PC-9 (cell line): ENCODE measurements around the gene BCL2L11. TPM values are rescaled to one million over a fixed set of nuclear protein-coding genes. Genes with fewer than 3 reads are reported as not detected.

Experiments used
- BruUV-seq: library from RNA; stranded (reverse); fragments of 400-500 nt; replicated peaks from 2 replicates; lab custom pipeline; 2021; lab: Mats Ljungman, UMichigan
- CTCF ChIA-PET: fragments of 300-600 bp; sonication (Branson Sonifier 250); formaldehyde crosslinking; loops from one replicate; lab custom pipeline; 2022; ENCODE audit warnings: antibody characterized with exemption; lab: Charles Lee
- POLR2A ChIA-PET: fragments of 300-600 bp; sonication (Branson Sonifier 250); formaldehyde crosslinking; loops from one replicate; lab custom pipeline; 2022; ENCODE audit warnings: antibody characterized with exemption; ENCODE audit not compliant: unreplicated experiment; lab: Charles Lee
- DNase-seq, 2 experiments: peaks; one replicate each; pipeline versions ENCODE4 v3.0.0 to v3.0.0-alpha.2; 2015 to 2022; ENCODE audit warnings: mixed read lengths in 1 of 2
- H2AFZ ChIP-seq: fragments of 200-600 bp; sonication (generic); 2 replicates; pipeline ENCODE4 v1.8.1; 2017; ENCODE audit warnings: antibody characterized with exemption
- H3F3A ChIP-seq: fragments of 200-600 bp; sonication (generic); 2 replicates; pipeline ENCODE4 v1.8.1; 2017; ENCODE audit warnings: antibody characterized with exemption, mild to moderate bottlenecking, low read depth; ENCODE audit not compliant: insufficient read depth
- H3K27ac ChIP-seq: fragments of 200-600 bp; sonication (generic); 2 replicates; pipeline ENCODE4 v1.6.1; 2016; ENCODE audit warnings: mixed run types
- H3K27me3 ChIP-seq: fragments of 200-600 bp; sonication (generic); 2 replicates; pipeline ENCODE4 v1.6.1; 2016; ENCODE audit warnings: low read depth, mixed run types; ENCODE audit not compliant: insufficient read depth
- H3K36me3 ChIP-seq: fragments of 200-600 bp; sonication (generic); 2 replicates; pipeline ENCODE4 v1.6.1; 2016; ENCODE audit warnings: low read depth, mixed run types
- H3K4me1 ChIP-seq: fragments of 200-600 bp; sonication (generic); replicated peaks from 2 replicates; pipeline ENCODE4 v1.6.1; 2016; ENCODE audit warnings: mixed run types; ENCODE audit not compliant: insufficient read depth
- H3K4me2 ChIP-seq: fragments of 200-600 bp; sonication (generic); 2 replicates; pipeline ENCODE4 v1.6.1; 2017; ENCODE audit warnings: mixed run types
- H3K4me3 ChIP-seq: fragments of 200-600 bp; sonication (generic); 2 replicates; pipeline ENCODE4 v1.6.1; 2016; ENCODE audit warnings: mixed run types
- H3K79me2 ChIP-seq: fragments of 200-600 bp; sonication (generic); 2 replicates; pipeline ENCODE4 v1.6.1; 2017; ENCODE audit warnings: low read depth, mixed run types
- H3K9me2 ChIP-seq: fragments of 200-600 bp; sonication (generic); 2 replicates; pipeline ENCODE4 v1.8.1; 2017; ENCODE audit warnings: mild to moderate bottlenecking; ENCODE audit not compliant: insufficient read depth
- H3K9me3 ChIP-seq: fragments of 200-600 bp; sonication (generic); 2 replicates; pipeline ENCODE4 v1.8.1; 2016; ENCODE audit warnings: low read depth; ENCODE audit not compliant: insufficient read depth
- H4K20me1 ChIP-seq: fragments of 200-600 bp; sonication (generic); 2 replicates; pipeline ENCODE4 v1.8.1; 2017; ENCODE audit not compliant: insufficient read depth
- CTCF ChIP-seq: fragments of 200-600 bp; sonication (generic); conservative IDR thresholded peaks from 2 replicates; pipeline ENCODE4 v1.6.1; 2017; ENCODE audit warnings: mixed run types, antibody characterized with exemption, mild to moderate bottlenecking, moderate library complexity
- EZH2 ChIP-seq: fragments of 200-600 bp; sonication (generic); IDR thresholded peaks from 2 replicates; pipeline ENCODE4 v1.8.0; 2017; ENCODE audit warnings: antibody characterized with exemption, low read depth
- intact Hi-C: fragments of 100-400 bp; cut with micrococcal nuclease; formaldehyde crosslinking; loops from one replicate; pipeline ENCODE4 v1.10.0; 2022; ENCODE audit not compliant: unreplicated experiment
- total RNA-seq: library from RNA; stranded (reverse); gene quantifications from 2 replicates; pipeline ENCODE4 v1.2.3, GENCODE V29; 2021

Gene BCL2L11
- total RNA-seq, 1 experiment from 2014 or later, result 17.0 TPM

- no peak overlapping the region for H2AFZ ChIP-seq
- BruUV-seq, result no TSS peak
Observed at GRCh38 chr2:111118481-111118980, 2.2 kb upstream of the BCL2L11 start.

GRCh38 chr2:111118981-111119821, 1.5 kb upstream of the BCL2L11 start:
- no peak overlapping the region for H3K27ac ChIP-seq
- DNase-seq, result no peak
- no TSS peak for BruUV-seq
- intact Hi-C loops, result no loop called here
- H3K4me3 ChIP-seq, result peak overlapping the region; percentile 84; the same call in 1 of the 2 replicates
- H3K9me2 ChIP-seq, result no peaks in the 10 kb centered on the region
- H3K79me2 ChIP-seq, result peaks cover 29% of the 10 kb centered on the region
- H3K36me3 ChIP-seq, result peaks cover 4% of the 10 kb centered on the region; the same call in 1 of the 2 replicates
- ChIA-PET POLR2A (no interaction called here), CTCF (interaction anchor here (0.8 kb wide), 1 partner anchor 398 kb away, joined by 3 read pairs; no protein-coding TSS in a partner anchor)
- no peak overlapping the region for H2AFZ ChIP-seq
- H3K4me2 ChIP-seq, result peak overlapping the region; percentile 100
- peaks cover 32% of the 10 kb centered on the region; the same call in 1 of the 2 replicates for H3F3A ChIP-seq
- H3K4me1 ChIP-seq, result peaks cover 13% of the 10 kb centered on the region
- H3K9me3 ChIP-seq, result no peaks in the 10 kb centered on the region
- no peak for TF ChIP-seq EZH2
- no peak for TF ChIP-seq CTCF
- peaks cover 10% of the 10 kb centered on the region; the same call in 1 of the 2 replicates for H4K20me1 ChIP-seq
- no peaks in the 10 kb centered on the region for H3K27me3 ChIP-seq

More at GRCh38 chr2:111118481-111118980, 2.2 kb upstream of the BCL2L11 start:
- Histone ChIP-seq H4K20me1 (peaks cover 3% of the 10 kb centered on the region; the same call in 1 of the 2 replicates), H3K9me2 (no peaks in the 10 kb centered on the region), H3K4me2 (no peak overlapping the region), H3K9me3 (no peaks in the 10 kb centered on the region), H3K36me3 (no peaks in the 10 kb centered on the region), H3F3A (peaks cover 32% of the 10 kb centered on the region; the same call in 1 of the 2 replicates), H3K79me2 (peaks cover 23% of the 10 kb centered on the region), H3K27me3 (no peaks in the 10 kb centered on the region), H3K4me1 (peaks cover 9% of the 10 kb centered on the region), H3K4me3 (no peak overlapping the region), H3K27ac (no peak overlapping the region)
- TF ChIP-seq CTCF (no peak), EZH2 (no peak)
- ChIA-PET POLR2A (no interaction called here), CTCF (interaction anchor here (0.6 kb wide), 1 partner anchor 306 kb away, joined by 3 read pairs; no protein-coding TSS in a partner anchor)
- intact Hi-C loops, result no loop called here
- no peak for DNase-seq

GRCh38 chr2:111119822-111120252, 877 bp upstream of the BCL2L11 start:
- peaks cover 13% of the 10 kb centered on the region for H3K4me1 ChIP-seq
- no peaks in the 10 kb centered on the region for H3K9me2 ChIP-seq
- H3K36me3 ChIP-seq, result peaks cover 11% of the 10 kb centered on the region
- peaks cover 16% of the 10 kb centered on the region; the same call in 1 of the 2 replicates for H4K20me1 ChIP-seq
- H3K27ac ChIP-seq, result peak overlapping the region; percentile 87
- no peaks in the 10 kb centered on the region for H3K27me3 ChIP-seq
- TF ChIP-seq CTCF (no peak), EZH2 (no peak)
- peak overlapping the region; percentile 84 for H3K4me3 ChIP-seq
- intact Hi-C loops, result loop anchor here (1.0 to 5.0 kb wide), 4 partner anchors 91 to 587 kb away; no protein-coding TSS in a partner anchor
- H3K79me2 ChIP-seq, result peaks cover 36% of the 10 kb centered on the region
- peak overlapping the region; percentile 100 for H3K4me2 ChIP-seq
- CTCF ChIA-PET, result interaction anchor here (0.7 to 1.1 kb wide), 3 partner anchors 28 to 398 kb away, joined by 3 read pairs; no protein-coding TSS in a partner anchor
- DNase-seq, result no peak
- peak overlapping the region; percentile 97 for H2AFZ ChIP-seq
- no peaks in the 10 kb centered on the region for H3K9me3 ChIP-seq
- H3F3A ChIP-seq, result peaks cover 32% of the 10 kb centered on the region; the same call in 1 of the 2 replicates
- TSS peak; percentile 71 for BruUV-seq
- POLR2A ChIA-PET, result interaction anchor here (0.5 to 1.3 kb wide), 2 partner anchors 46 to 87 kb away, joined by 3 to 4 read pairs; no protein-coding TSS in a partner anchor
